Right cardiac atrium (tissue), 5 donors: ENCODE results near the gene TMEM272. TPM values are rescaled to one million over a fixed set of nuclear protein-coding genes. Genes with fewer than 3 reads are reported as not detected.
"Not testable (repeated sequence)": the region's sequence is repeated elsewhere in the genome, so short reads cannot be mapped to it uniquely, and the experiment has no call there.

Experiments used
- ATAC-seq, 2 donors: fragments of 200-7000 bp; cut with Tn5 transposase; one replicate each; pipeline versions ENCODE4 v1.8.0 to v1.9.1; 2020; ENCODE audit warnings: moderate library complexity in 2 of 2, mild to moderate bottlenecking in 1 of 2
- DNase-seq, 3 donors: peaks; one replicate each; pipeline ENCODE4 v3.0.0-alpha.2; 2020
- H3K27ac ChIP-seq: one replicate; pipeline ENCODE4 v1.5.1; 2013; ENCODE audit warnings: mild to moderate bottlenecking, low read length, control low read depth, moderate library complexity
- H3K27me3 ChIP-seq: one replicate; pipeline ENCODE4 v1.6.1; 2013; ENCODE audit not compliant: control insufficient read depth, insufficient read depth
- H3K4me1 ChIP-seq: one replicate; pipeline ENCODE4 v1.6.1; 2013; ENCODE audit warnings: low read length; ENCODE audit not compliant: control insufficient read depth, insufficient read depth
- H3K4me3 ChIP-seq: one replicate; pipeline ENCODE4 v1.5.1; 2013; ENCODE audit warnings: low read length, control low read depth
- H3K9me3 ChIP-seq: one replicate; pipeline ENCODE4 v1.6.1; 2013; ENCODE audit warnings: low read length; ENCODE audit not compliant: control insufficient read depth
- WGBS: extraction: QIAGEN DNeasy Blood & Tissue Kit; methylation state at CpG from one replicate; pipeline ENCODE4 v1.1.7; 2013; 5-methylcytosine and 5-hydroxymethylcytosine counted together
- intact Hi-C, 4 donors: fragments of 100-400 bp; cut with DNase I; formaldehyde crosslinking; loops; one replicate each; pipeline versions ENCODE4 v1.11.0 to v1.14.0; 2022 to 2023
- polyA plus RNA-seq: library from polyadenylated mRNA; stranded (reverse); fragments of 200-250 nt; gene quantifications from one replicate; pipeline ENCODE4 v1.2.3, GENCODE V29; 2013
- total RNA-seq, 4 donors: library from RNA; stranded (reverse); fragmentation: NEBNext Ultra II Directional; extraction: Animal tissue kit (Norgen Biotek cat#: 25700); gene quantifications; one replicate each; pipeline ENCODE4 v1.2.1, GENCODE V29; 2021
- donor health status: healthy with polysubstance abuse.
- donor health status: DM: no; HTN: yes; CAD: no.
- donor health status: DM: no; HTN: no; CAD: no.
- donor health status: DM: no; HTN: yes; CAD: no; lungs with severe emphysema.
- donor health status: DM: yes; HTN: yes; CAD: no.

The TMEM272 gene
- total and polyA plus RNA-seq, 5 donors: 2.7 to 8.2 (median 4.3) TPM

DNA sequence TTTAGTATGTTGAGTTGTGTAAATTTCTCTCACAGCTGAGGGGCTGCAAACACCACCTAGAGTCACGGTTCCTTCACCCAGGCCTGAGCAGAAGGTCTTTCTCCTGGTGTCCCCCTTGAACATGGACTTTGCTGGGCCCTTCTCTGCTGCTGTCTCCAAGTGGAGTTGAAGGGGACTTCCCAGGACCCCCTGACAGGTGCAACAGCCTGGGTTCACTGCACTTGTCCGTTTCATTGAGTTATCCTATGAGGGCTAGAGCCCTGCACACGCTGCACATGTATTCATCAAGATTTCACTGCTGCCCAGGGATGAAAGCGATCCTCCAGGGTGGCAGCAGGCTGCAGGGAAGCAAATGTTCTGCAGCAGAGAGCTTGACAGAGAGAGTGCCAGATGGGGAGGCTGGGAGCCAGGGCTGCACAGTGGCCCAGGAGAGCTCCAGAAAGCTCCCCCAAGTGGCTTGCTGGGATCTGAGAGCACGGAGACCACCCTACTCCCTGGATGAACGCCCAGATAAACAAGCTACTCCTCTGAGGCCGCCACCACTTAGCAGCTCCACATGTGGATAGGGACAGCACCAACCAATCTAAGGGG, 10.3 kb downstream of the TMEM272 start:
- H3K4me3 ChIP-seq: no peak overlapping the region
- ATAC-seq (no peak), DNase-seq (no peak)
- 44% methylated on average over 7 of the region's 7 CpGs for WGBS
- peaks cover 2% of the 10 kb centered on the region for H3K4me1 ChIP-seq
- intact Hi-C loops: no loop called here
- H3K9me3 ChIP-seq: no peaks in the 10 kb centered on the region
- H3K27me3 ChIP-seq: no peaks in the 10 kb centered on the region
- no peak overlapping the region for H3K27ac ChIP-seq

- no peak for DNase-seq
- H3K4me3 ChIP-seq: no peak overlapping the region
- H3K9me3 ChIP-seq: no peaks in the 10 kb centered on the region
- no peaks in the 10 kb centered on the region for H3K27me3 ChIP-seq
- H3K4me1 ChIP-seq: peaks cover 2% of the 10 kb centered on the region
- WGBS: 83% methylated on average over 10 of the region's 10 CpGs
- no peak overlapping the region for H3K27ac ChIP-seq
- intact Hi-C loops: loop anchor here in 1 of 4 donors (2.0 kb wide), 1 partner anchor 17 kb away; no protein-coding TSS in a partner anchor
- no peak for ATAC-seq
Measured at GRCh38 chr13:51833980-51834379, 11.0 kb downstream of the TMEM272 start.

DNA sequence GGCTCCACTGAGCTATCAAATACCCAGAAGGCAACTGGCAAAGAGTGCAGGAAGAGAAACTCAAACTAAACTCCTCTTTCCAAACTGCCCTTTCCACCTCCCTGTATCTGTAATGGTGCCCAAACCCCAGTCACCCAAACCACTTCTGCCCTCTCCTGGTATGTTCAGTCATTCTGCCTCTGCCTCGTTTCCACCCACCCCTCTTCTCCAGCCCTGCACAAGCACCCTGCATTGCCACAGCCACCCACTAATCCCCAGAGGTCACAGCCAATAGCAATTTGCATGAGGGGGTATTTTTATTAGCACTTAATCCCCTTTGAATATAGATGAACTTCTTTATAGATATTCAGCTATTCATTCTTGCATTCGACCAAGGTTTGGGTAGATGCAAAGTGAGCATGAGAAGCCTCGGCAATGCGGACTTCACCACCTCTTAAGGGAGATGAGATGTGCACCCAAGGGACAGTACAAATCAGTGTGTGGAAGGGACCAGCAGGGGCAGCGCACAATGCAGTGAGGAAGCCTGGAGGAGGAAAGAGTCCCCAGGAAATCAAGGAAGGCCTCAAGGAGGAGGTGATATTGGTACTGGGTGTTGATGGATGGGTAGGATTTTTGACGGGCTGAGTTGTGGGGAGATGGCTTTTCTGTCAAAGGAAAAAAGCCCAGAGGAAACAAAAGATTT, 12.4 kb downstream of the TMEM272 start:
- Histone ChIP-seq H3K4me3 (no peak overlapping the region), H3K9me3 (no peaks in the 10 kb centered on the region), H3K27ac (no peak overlapping the region), H3K27me3 (no peaks in the 10 kb centered on the region), H3K4me1 (peaks cover 2% of the 10 kb centered on the region)
- intact Hi-C loops: loop anchor here in 1 of 4 donors (2.0 kb wide), 1 partner anchor 16 kb away; no protein-coding TSS in a partner anchor
- WGBS: 65% methylated on average over 6 of the region's 6 CpGs
- DNase-seq (peak in 1 of 3 donors; percentile 44), ATAC-seq (peak; percentile 82 to 88)

DNA sequence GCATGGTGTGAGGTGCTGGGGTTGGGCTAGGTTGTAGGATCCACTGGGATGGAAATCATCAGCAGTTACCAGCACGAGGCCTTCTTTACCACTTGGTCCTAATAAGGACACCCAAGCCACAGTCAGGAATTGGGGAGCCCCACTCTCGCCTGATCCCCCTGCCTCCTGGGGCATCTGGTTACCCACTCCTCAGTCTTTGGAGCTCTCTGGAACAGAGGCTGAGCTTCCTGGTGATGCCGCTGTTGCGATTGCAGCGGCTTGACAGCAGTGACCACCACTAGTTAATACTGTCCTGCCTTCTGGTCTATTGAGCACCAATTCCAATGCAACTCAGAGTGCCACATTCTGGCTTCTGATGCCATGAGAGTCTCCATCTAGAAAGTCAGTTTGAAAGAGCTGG, 13.5 kb downstream of the TMEM272 start:
- no peaks in the 10 kb centered on the region for H3K9me3 ChIP-seq
- H3K4me3 ChIP-seq: no peak overlapping the region
- no peak for DNase-seq
- ATAC-seq: no peak
- H3K4me1 ChIP-seq: peaks cover 4% of the 10 kb centered on the region
- no peaks in the 10 kb centered on the region for H3K27me3 ChIP-seq
- no peak overlapping the region for H3K27ac ChIP-seq
- WGBS: 95% methylated on average over 5 of the region's 5 CpGs
- intact Hi-C loops: no loop called here

DNA sequence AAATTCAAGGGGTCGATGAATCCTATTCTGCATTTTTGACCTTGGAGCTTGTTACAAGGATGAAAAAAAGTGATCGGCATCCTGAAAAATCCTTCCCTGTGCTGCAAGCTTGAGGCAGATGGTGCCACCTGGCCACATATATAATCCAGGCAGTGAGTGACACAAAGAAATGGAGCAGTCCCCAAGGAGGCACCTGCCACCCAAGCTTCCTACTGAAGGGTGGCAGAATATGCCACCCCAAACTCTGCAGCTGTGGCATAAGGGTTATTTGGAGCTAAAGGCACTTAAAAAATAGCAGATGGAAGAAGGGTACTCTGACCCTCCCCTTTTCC, 15.4 kb downstream of the TMEM272 start:
- Histone ChIP-seq H3K9me3 (no peaks in the 10 kb centered on the region), H3K4me1 (peaks cover 6% of the 10 kb centered on the region), H3K27me3 (no peaks in the 10 kb centered on the region), H3K4me3 (no peak overlapping the region), H3K27ac (no peak overlapping the region)
- intact Hi-C loops: no loop called here
- 83% methylated on average over 2 of the region's 2 CpGs for WGBS
- ATAC-seq (no peak), DNase-seq (no peak)

- intact Hi-C loops: no loop called here
- ATAC-seq (no peak), DNase-seq (no peak)
- no peaks in the 10 kb centered on the region for H3K9me3 ChIP-seq
- H3K4me1 ChIP-seq: peaks cover 4% of the 10 kb centered on the region
- WGBS: 91% methylated on average over 8 of the region's 8 CpGs
- no peak overlapping the region for H3K4me3 ChIP-seq
- no peak overlapping the region for H3K27ac ChIP-seq
- H3K27me3 ChIP-seq: no peaks in the 10 kb centered on the region
Measured at GRCh38 chr13:51828730-51829567, 16.0 kb downstream of the TMEM272 start.

- Histone ChIP-seq H3K27me3 (no peaks in the 10 kb centered on the region), H3K9me3 (no peaks in the 10 kb centered on the region), H3K4me3 (no peak overlapping the region), H3K4me1 (peaks cover 4% of the 10 kb centered on the region), H3K27ac (peak overlapping the region; percentile 73)
- ATAC-seq (no peak), DNase-seq (no peak)
- 50% methylated on average over 4 of the region's 4 CpGs for WGBS
- intact Hi-C loops: no loop called here
Measured at GRCh38 chr13:51827254-51827653, 17.7 kb downstream of the TMEM272 start.

DNA sequence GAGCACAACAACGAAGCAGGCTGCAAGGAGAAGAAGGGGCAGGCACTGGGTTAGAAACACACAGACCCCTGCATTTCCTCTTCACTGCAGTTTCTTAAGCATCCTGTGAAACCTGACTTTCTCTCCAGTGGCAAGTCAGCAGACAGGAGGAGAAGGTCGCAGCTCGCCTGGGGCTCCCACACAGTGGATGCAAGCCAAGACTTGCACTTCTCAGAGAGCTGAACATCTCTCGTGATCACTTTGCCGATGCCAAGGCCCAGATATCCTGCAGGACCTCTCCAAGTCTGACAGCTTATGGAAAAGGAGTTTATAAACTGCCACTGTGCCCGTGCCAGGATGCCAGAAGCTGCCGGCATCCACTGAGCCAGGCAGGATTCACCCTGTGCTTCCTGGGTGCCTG, 18.4 kb downstream of the TMEM272 start:
- H3K27me3 ChIP-seq: no peaks in the 10 kb centered on the region
- H3K27ac ChIP-seq: peak overlapping the region; percentile 86
- no peaks in the 10 kb centered on the region for H3K9me3 ChIP-seq
- 11% methylated on average over 7 of the region's 7 CpGs for WGBS
- ATAC-seq (peak; percentile 78 to 83), DNase-seq (peak; percentile 62 to 84 (median 81))
- H3K4me1 ChIP-seq: peaks cover 4% of the 10 kb centered on the region
- intact Hi-C loops: no loop called here
- H3K4me3 ChIP-seq: no peak overlapping the region

DNA sequence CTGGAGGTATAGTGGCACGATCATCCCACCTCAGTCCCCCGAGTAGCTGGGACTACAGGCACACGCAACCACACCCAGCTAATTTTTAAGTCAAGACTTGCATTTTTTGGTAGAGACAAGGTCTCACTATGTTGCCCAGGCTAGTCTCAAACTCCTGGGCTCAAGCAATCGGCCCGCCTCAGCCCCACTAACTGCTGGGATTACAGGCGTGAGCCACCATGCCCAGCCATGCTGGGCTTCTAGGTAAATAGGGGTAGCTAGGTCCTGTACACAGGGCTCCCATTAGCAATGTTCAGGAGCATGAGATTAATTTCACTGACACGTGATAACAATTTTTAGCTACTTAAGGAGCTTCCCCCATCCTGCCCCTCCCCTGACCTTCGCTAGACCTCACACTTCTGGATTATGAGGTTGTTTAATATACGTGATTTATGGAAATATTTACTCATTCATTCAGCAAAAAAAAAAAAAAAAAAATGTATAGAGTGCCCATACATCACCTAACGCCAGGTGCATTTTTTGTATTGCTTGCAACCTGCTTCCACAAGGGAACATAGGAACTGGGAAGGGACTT, 19.2 kb downstream of the TMEM272 start:
- ATAC-seq: peak in 1 of 2 donors; percentile 8
- WGBS: 76% methylated on average over 10 of the region's 10 CpGs
- H3K27me3 ChIP-seq: no peaks in the 10 kb centered on the region
- no peaks in the 10 kb centered on the region for H3K9me3 ChIP-seq
- no peak overlapping the region for H3K4me3 ChIP-seq
- intact Hi-C loops: no loop called here
- H3K27ac ChIP-seq: peak overlapping the region; percentile 81
- H3K4me1 ChIP-seq: peaks cover 4% of the 10 kb centered on the region
- DNase-seq: no peak

DNA sequence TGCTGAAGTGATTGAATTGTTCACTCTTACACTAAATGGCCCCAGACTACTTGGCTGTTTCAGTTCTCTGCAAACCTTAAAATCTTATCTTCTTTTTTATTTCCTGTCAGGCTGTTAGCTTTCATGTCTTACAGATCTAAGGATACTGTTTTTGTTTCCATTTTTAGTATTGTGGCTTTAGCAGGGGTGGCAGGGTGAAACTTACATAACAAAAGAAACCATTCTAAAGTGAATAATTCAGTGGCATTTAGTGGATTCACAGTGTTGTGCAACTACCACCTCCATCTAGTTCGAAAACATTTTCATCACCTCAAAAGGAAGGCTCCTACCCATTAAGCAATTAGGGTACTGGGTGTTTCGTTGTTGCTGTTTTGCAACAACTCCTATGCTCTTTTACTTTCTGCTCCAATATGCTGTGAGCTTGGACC, 19.8 kb downstream of the TMEM272 start:
- ATAC-seq (peak; percentile 40 to 49), DNase-seq (no peak)
- Histone ChIP-seq H3K4me3 (no peak overlapping the region), H3K4me1 (peaks cover 4% of the 10 kb centered on the region), H3K27me3 (no peaks in the 10 kb centered on the region), H3K27ac (no peak overlapping the region), H3K9me3 (no peaks in the 10 kb centered on the region)
- intact Hi-C loops: no loop called here
- 41% methylated on average over 2 of the region's 2 CpGs for WGBS

DNA sequence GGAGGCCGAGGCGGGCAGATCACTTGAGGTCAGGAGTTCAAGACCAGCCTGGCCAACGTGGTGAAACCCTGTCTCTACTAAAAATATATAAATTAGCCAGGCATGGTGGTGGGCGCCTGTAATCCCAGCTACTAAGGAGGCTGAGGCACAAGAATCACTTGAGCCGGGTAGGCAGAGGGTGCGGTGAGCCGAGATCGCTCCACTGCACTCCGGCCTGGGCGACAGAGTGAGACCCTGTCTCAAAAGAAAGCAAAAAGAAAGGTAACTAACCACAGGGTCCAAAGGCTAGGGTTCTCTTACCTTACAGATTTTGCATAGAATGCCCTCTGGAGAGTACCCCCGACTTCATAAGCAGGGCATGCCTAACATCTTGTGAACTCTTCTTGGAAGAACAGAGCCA, 20.3 kb downstream of the TMEM272 start:
- H3K4me1 ChIP-seq, intact Hi-C loops, H3K4me3 ChIP-seq: not testable (repeated sequence)

More for the DNA sequence above, 20.3 kb downstream of the TMEM272 start:
- not testable (repeated sequence) for H3K27me3 ChIP-seq, H3K9me3 ChIP-seq, DNase-seq, H3K27ac ChIP-seq, ATAC-seq
- 84% methylated on average over 11 of the region's 11 CpGs for WGBS
